ENCODE data around the gene MOB4. TPM values are rescaled to one million over a fixed set of nuclear protein-coding genes. Genes with fewer than 3 reads are reported as not detected.

MOB4 gene
- total and polyA plus RNA-seq, 2 experiments from 2014 or later, result 68.2 to 87.0 TPM

DNA sequence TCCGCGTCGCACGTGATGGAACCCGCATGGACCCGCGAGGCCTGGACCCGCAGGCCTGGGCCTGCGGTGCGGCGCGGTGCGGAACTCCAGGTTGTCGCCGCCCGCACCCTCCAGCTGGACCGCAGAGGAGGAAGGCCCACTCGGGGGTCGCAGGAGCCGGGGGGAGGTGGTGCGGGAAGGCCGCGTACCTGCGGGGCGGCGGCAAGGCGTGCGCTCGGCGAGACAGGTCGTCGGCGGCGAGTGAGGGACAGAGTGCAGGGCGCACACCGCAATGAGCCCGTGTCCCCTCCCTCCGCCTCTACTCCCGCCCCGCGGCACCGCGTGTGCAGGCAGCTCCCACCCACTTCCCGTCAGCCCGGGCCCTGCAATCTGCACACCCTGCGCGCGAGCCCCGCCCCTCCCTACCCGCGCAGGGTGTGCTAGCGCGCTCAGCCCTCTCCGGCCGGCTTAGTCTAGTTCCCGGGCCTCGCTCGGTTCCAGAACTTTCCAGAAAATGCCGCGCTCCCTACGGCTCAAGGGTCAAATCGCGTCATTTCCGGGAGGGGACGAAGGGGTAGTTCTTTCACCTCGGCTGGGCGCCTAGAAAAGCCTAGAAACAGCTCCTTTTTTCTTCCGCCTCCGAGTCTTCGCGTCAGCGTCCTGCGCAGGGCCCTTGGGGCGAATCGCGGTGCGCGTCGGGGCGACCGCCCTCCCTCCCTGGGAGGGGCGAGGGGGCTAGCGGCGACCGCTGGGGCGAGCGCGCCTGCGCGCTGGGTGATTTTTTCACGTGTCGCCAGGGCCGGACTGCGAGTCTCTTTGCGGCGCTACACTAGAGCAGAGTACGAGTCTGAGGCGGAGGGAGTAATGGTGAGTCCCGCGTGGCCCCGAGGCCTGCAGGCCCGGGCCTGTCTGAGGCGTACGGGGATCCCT lies 16.0 kb upstream of the MOB4 start, which contains the start of the genes HSPD1 and HSPE1 (continued):
- TF ChIP-seq, protein P1, sequence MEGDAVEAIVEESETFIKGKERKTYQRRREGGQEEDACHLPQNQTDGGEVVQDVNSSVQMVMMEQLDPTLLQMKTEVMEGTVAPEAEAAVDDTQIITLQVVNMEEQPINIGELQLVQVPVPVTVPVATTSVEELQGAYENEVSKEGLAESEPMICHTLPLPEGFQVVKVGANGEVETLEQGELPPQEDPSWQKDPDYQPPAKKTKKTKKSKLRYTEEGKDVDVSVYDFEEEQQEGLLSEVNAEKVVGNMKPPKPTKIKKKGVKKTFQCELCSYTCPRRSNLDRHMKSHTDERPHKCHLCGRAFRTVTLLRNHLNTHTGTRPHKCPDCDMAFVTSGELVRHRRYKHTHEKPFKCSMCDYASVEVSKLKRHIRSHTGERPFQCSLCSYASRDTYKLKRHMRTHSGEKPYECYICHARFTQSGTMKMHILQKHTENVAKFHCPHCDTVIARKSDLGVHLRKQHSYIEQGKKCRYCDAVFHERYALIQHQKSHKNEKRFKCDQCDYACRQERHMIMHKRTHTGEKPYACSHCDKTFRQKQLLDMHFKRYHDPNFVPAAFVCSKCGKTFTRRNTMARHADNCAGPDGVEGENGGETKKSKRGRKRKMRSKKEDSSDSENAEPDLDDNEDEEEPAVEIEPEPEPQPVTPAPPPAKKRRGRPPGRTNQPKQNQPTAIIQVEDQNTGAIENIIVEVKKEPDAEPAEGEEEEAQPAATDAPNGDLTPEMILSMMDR (conservative IDR thresholded peaks at IDR 0.05; ENCODE audit: low read depth in 2 of 2), result no peak
- TF ChIP-seq, protein P2, sequence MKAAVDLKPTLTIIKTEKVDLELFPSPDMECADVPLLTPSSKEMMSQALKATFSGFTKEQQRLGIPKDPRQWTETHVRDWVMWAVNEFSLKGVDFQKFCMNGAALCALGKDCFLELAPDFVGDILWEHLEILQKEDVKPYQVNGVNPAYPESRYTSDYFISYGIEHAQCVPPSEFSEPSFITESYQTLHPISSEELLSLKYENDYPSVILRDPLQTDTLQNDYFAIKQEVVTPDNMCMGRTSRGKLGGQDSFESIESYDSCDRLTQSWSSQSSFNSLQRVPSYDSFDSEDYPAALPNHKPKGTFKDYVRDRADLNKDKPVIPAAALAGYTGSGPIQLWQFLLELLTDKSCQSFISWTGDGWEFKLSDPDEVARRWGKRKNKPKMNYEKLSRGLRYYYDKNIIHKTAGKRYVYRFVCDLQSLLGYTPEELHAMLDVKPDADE (IDR thresholded peaks at IDR 0.05), result peak; percentile 70
- no peak for TF ChIP-seq STAT1 (IDR thresholded peaks at IDR 0.05; ENCODE audit: unreplicated experiment)
- peak; percentile 95 for TF ChIP-seq CREB1 (CRISPR knock-in tag; IDR thresholded peaks at IDR 0.05; ENCODE audit: low read depth)
- no peak for TF ChIP-seq EZH2 (IDR thresholded peaks at IDR 0.05; ENCODE audit: low read depth, unreplicated experiment)
- no peak for TF ChIP-seq EZH2phosphoT487 (IDR thresholded peaks at IDR 0.05; ENCODE audit: unreplicated experiment)

DNA sequence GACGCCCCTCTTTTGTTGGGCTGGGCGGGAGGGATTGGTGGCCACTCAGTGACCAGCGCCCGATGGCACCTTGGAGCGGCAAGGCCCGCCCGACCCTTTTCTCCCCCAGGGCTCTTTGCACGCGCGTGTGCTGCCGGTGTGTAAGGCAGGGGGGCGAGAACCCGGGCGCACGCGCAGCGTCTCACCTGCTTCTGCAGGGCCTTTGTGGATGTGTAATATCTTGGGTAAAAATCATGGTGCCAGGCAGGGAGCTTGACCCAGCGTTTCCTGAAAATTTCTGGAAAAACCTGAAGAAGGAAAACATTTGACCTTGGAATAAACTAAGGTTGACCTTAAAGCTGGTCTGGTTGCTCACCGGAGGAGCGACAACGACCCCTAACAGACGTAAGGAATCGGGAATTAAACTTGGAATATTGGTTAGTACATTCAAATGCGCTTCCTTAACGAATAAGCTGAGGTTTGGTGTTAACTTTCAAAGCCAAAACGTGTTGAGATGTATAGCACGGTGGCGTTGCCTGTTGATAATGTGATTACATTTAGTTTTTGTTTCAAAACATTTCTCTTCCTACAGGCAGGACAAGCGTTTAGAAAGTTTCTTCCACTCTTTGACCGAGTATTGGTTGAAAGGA lies 15.2 kb upstream of the MOB4 start:
- peaks cover 9% of the 10 kb centered on the region; the same call in 2 of the 3 replicates for H3K9me3 Mint-ChIP-seq
- no peak for DNase-seq (ENCODE audit: low spot score)
- TF ChIP-seq ZNF114 (CRISPR knock-in tag; IDR thresholded peaks at IDR 0.05), result no peak
- TF ChIP-seq, protein P3, sequence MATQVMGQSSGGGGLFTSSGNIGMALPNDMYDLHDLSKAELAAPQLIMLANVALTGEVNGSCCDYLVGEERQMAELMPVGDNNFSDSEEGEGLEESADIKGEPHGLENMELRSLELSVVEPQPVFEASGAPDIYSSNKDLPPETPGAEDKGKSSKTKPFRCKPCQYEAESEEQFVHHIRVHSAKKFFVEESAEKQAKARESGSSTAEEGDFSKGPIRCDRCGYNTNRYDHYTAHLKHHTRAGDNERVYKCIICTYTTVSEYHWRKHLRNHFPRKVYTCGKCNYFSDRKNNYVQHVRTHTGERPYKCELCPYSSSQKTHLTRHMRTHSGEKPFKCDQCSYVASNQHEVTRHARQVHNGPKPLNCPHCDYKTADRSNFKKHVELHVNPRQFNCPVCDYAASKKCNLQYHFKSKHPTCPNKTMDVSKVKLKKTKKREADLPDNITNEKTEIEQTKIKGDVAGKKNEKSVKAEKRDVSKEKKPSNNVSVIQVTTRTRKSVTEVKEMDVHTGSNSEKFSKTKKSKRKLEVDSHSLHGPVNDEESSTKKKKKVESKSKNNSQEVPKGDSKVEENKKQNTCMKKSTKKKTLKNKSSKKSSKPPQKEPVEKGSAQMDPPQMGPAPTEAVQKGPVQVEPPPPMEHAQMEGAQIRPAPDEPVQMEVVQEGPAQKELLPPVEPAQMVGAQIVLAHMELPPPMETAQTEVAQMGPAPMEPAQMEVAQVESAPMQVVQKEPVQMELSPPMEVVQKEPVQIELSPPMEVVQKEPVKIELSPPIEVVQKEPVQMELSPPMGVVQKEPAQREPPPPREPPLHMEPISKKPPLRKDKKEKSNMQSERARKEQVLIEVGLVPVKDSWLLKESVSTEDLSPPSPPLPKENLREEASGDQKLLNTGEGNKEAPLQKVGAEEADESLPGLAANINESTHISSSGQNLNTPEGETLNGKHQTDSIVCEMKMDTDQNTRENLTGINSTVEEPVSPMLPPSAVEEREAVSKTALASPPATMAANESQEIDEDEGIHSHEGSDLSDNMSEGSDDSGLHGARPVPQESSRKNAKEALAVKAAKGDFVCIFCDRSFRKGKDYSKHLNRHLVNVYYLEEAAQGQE (IDR thresholded peaks at IDR 0.05; ENCODE audit: unreplicated experiment), result no peak
- TF ChIP-seq EZH2phosphoT487 (IDR thresholded peaks at IDR 0.05; ENCODE audit: unreplicated experiment), result no peak
- no peak for TF ChIP-seq STAT1 (IDR thresholded peaks at IDR 0.05; ENCODE audit: unreplicated experiment)
- TF ChIP-seq ZNF331 (CRISPR knock-in tag; IDR thresholded peaks at IDR 0.05; ENCODE audit: low read depth), result no peak
- TF ChIP-seq, protein P2 (IDR thresholded peaks at IDR 0.05), result no peak
- TF ChIP-seq CREB1 (CRISPR knock-in tag; IDR thresholded peaks at IDR 0.05; ENCODE audit: low read depth), result no peak
- no peak for TF ChIP-seq JUNB (IDR thresholded peaks at IDR 0.05; ENCODE audit: unreplicated experiment)
- no peak for TF ChIP-seq EZH2 (IDR thresholded peaks at IDR 0.05; ENCODE audit: low read depth, unreplicated experiment)
- TF ChIP-seq POLR2AphosphoS5 (IDR thresholded peaks at IDR 0.05; ENCODE audit: low read depth), result no peak; the same call in 1 of the 2 replicates
- TF ChIP-seq, protein P1 (conservative IDR thresholded peaks at IDR 0.05; ENCODE audit: low read depth in 2 of 2), result no peak
- peak overlapping the region; percentile 96 for H3K4me3 Mint-ChIP-seq
- Histone ChIP-seq H3K36me3 (ENCODE audit: insufficient read depth) (peaks cover 51% of the 10 kb centered on the region), H4K20me1 (replicated peaks; ENCODE audit: insufficient read depth) (peaks cover 35% of the 10 kb centered on the region), H3K27me3 (ENCODE audit: insufficient read depth) (no peaks in the 10 kb centered on the region), H3K79me2 (replicated peaks; ENCODE audit: insufficient read depth) (peaks cover 75% of the 10 kb centered on the region), H3K4me2 (peak overlapping the region; percentile 94), H2AFZ (no peak overlapping the region), H3K4me1 (ENCODE audit: insufficient read depth) (peaks cover 32% of the 10 kb centered on the region), H3K9me2 (ENCODE audit: insufficient read depth) (no peaks in the 10 kb centered on the region), H3F3A (replicated peaks; ENCODE audit: low read depth) (peaks cover 28% of the 10 kb centered on the region), H3K4me3 (peak overlapping the region; percentile 84), H3K27ac (ENCODE audit: low read depth) (peak overlapping the region; percentile 96)
- peaks cover 37% of the 10 kb centered on the region for H3K4me1 Mint-ChIP-seq
- no peak; the same call in 2 of the 3 replicates for ATAC-seq
- peaks cover 87% of the 10 kb centered on the region for H3K36me3 Mint-ChIP-seq (ENCODE audit: low read depth)
- peaks cover 7% of the 10 kb centered on the region for H3K27me3 Mint-ChIP-seq (ENCODE audit: insufficient read depth, low read depth, poor library complexity)
- H3K27ac Mint-ChIP-seq, result peak overlapping the region; percentile 99

Measured in GM23338 (cell line).